Esophagus mucosa (tissue), 1 donor: ENCODE measurements around the gene LHFPL6. TPM values are rescaled to one million over a fixed set of nuclear protein-coding genes. Genes with fewer than 3 reads are reported as not detected.

ENCODE experiments used
- ATAC-seq: fragments of 200-7000 bp; cut with Tn5 transposase; one replicate; pipeline ENCODE4 v1.9.1; 2020
- total RNA-seq: library from RNA; stranded (reverse); gene quantifications from one replicate; pipeline ENCODE4 v1.2.4, GENCODE V29; 2023
- donor health status: DM: yes; HTN: yes; CAD: no.

LHFPL6 gene
- total RNA-seq, 1 donor from 2014 or later, result 3.3 TPM

- no peak for ATAC-seq
Observed at GRCh38 chr13:39509616-39510315, 93.2 kb downstream of the LHFPL6 start.

GRCh38 chr13:39506559-39507390, 96.2 kb downstream of the LHFPL6 start:
- ATAC-seq, result peak; percentile 49

GRCh38 chr13:39505151-39505550, 97.8 kb downstream of the LHFPL6 start:
- no peak for ATAC-seq

- ATAC-seq, result no peak
Observed at GRCh38 chr13:39503048-39503447, 99.9 kb downstream of the LHFPL6 start.

GRCh38 chr13:39501702-39502324, 101.2 kb downstream of the LHFPL6 start:
- ATAC-seq, result no peak

- ATAC-seq, result no peak
Observed at GRCh38 chr13:39499604-39500003, 103.4 kb downstream of the LHFPL6 start.

GRCh38 chr13:39498471-39499114, 104.4 kb downstream of the LHFPL6 start:
- no peak for ATAC-seq

GRCh38 chr13:39496506-39496905, 106.5 kb downstream of the LHFPL6 start:
- ATAC-seq, result no peak

- ATAC-seq, result no peak
Observed at GRCh38 chr13:39494633-39495032, 108.4 kb downstream of the LHFPL6 start.

GRCh38 chr13:39494006-39494405, 109.0 kb downstream of the LHFPL6 start:
- no peak for ATAC-seq

GRCh38 chr13:39490136-39490535, 112.9 kb downstream of the LHFPL6 start:
- ATAC-seq, result no peak

- no peak for ATAC-seq
Observed at GRCh38 chr13:39486758-39487157, 116.2 kb downstream of the LHFPL6 start.

- no peak for ATAC-seq
Observed at GRCh38 chr13:39485314-39485700, 117.7 kb downstream of the LHFPL6 start.

- ATAC-seq, result no peak
Observed at GRCh38 chr13:39484506-39485313, 118.3 kb downstream of the LHFPL6 start.

GRCh38 chr13:39483326-39483725, 119.7 kb downstream of the LHFPL6 start:
- ATAC-seq, result no peak

GRCh38 chr13:39481491-39481890, 121.5 kb downstream of the LHFPL6 start:
- ATAC-seq, result no peak

- no peak for ATAC-seq
Observed at GRCh38 chr13:39474600-39474999, 128.4 kb downstream of the LHFPL6 start.

- no peak for ATAC-seq
Observed at GRCh38 chr13:39469676-39470075, 133.3 kb downstream of the LHFPL6 start.

- ATAC-seq, result no peak
Observed at GRCh38 chr13:39468306-39468705, 134.7 kb downstream of the LHFPL6 start.

- no peak for ATAC-seq
Observed at GRCh38 chr13:39463611-39464010, 139.4 kb downstream of the LHFPL6 start.

- ATAC-seq, result no peak
Observed at GRCh38 chr13:39462906-39463305, 140.1 kb downstream of the LHFPL6 start.

- no peak for ATAC-seq
Observed at GRCh38 chr13:39462428-39462827, 140.6 kb downstream of the LHFPL6 start.
